ENCODE results near the gene MAP3K7. TPM values are rescaled to one million over a fixed set of nuclear protein-coding genes. Genes with fewer than 3 reads are reported as not detected.

MAP3K7 gene
- total RNA-seq, 1 experiment from 2014 or later = 27.8 TPM

GRCh38 chr6:90547991-90548390, 38.9 kb downstream of the MAP3K7 start:
- DNase-seq = no peak
- CTCF ChIA-PET = no interaction called here
- no TSS peak for BruUV-seq (replicated peaks)
- no peak overlapping the region for H3K27ac Mint-ChIP-seq (ENCODE audit: unreplicated experiment)
- H3K4me1 Mint-ChIP-seq (ENCODE audit: low read depth, unreplicated experiment) = no peaks in the 10 kb centered on the region
- H3K27me3 Mint-ChIP-seq (ENCODE audit: unreplicated experiment) = no peaks in the 10 kb centered on the region
- intact Hi-C loops (cut with micrococcal nuclease; ENCODE audit: unreplicated experiment) = no loop called here
- no peak overlapping the region for H3K4me3 Mint-ChIP-seq (ENCODE audit: low read depth, unreplicated experiment)
- H3K36me3 Mint-ChIP-seq (ENCODE audit: insufficient read depth, unreplicated experiment) = peaks cover 6% of the 10 kb centered on the region
- TF ChIP-seq, protein P1, sequence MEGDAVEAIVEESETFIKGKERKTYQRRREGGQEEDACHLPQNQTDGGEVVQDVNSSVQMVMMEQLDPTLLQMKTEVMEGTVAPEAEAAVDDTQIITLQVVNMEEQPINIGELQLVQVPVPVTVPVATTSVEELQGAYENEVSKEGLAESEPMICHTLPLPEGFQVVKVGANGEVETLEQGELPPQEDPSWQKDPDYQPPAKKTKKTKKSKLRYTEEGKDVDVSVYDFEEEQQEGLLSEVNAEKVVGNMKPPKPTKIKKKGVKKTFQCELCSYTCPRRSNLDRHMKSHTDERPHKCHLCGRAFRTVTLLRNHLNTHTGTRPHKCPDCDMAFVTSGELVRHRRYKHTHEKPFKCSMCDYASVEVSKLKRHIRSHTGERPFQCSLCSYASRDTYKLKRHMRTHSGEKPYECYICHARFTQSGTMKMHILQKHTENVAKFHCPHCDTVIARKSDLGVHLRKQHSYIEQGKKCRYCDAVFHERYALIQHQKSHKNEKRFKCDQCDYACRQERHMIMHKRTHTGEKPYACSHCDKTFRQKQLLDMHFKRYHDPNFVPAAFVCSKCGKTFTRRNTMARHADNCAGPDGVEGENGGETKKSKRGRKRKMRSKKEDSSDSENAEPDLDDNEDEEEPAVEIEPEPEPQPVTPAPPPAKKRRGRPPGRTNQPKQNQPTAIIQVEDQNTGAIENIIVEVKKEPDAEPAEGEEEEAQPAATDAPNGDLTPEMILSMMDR (IDR thresholded peaks at IDR 0.05; ENCODE audit: unreplicated experiment) = no peak
- no peaks in the 10 kb centered on the region for H3K9me3 Mint-ChIP-seq (ENCODE audit: low read depth, unreplicated experiment)

DNA sequence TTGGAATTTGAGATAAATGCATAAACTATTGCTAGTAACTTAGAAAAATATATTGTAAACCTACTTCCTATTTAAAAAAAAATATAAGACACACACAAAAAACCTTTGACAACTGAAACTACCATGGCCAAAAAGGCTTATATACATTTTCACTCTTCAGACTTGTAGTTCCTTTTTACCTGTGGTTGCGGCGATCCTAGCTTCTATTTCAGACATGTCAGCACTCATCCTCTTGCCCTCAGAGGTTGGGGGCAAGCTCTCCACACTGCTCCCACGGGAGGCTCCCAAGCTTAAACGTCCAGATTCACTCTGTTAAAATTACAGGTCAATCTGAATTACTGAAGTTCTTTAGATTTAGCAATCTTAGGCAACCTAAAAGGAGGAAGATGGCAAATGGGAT, 39.8 kb downstream of the MAP3K7 start:
- Mint-ChIP-seq H3K27me3 (ENCODE audit: unreplicated experiment) (no peaks in the 10 kb centered on the region), H3K4me3 (ENCODE audit: low read depth, unreplicated experiment) (no peak overlapping the region), H3K27ac (ENCODE audit: unreplicated experiment) (no peak overlapping the region), H3K9me3 (ENCODE audit: low read depth, unreplicated experiment) (no peaks in the 10 kb centered on the region), H3K36me3 (ENCODE audit: insufficient read depth, unreplicated experiment) (peaks cover 6% of the 10 kb centered on the region), H3K4me1 (ENCODE audit: low read depth, unreplicated experiment) (no peaks in the 10 kb centered on the region)
- intact Hi-C loops (cut with micrococcal nuclease; ENCODE audit: unreplicated experiment) = no loop called here
- no peak for DNase-seq
- no TSS peak for BruUV-seq (replicated peaks)
- TF ChIP-seq, protein P1 (IDR thresholded peaks at IDR 0.05; ENCODE audit: unreplicated experiment) = no peak
- CTCF ChIA-PET = no interaction called here

DNA sequence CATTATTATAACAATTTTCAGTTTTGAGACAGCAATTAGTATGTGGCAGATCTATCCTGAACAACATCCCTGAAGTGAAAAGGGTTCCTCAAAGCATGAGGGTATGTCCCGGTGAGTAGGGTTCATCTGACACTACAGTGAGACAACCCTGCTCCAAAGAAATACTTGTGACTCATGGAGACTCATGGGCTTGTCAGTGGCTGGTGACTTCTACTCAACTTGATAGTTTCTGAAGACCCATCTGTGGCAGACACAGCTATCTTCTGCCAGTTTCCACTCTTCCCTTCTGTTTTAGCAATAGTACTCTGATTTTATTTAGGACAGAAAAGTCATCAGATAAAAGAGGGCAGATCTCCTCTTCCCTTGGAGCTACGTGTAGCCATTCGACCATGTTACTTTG, 41.4 kb downstream of the MAP3K7 start:
- no TSS peak for BruUV-seq (replicated peaks)
- no peak overlapping the region for H3K4me3 Mint-ChIP-seq (ENCODE audit: low read depth, unreplicated experiment)
- H3K9me3 Mint-ChIP-seq (ENCODE audit: low read depth, unreplicated experiment) = no peaks in the 10 kb centered on the region
- no peaks in the 10 kb centered on the region for H3K4me1 Mint-ChIP-seq (ENCODE audit: low read depth, unreplicated experiment)
- no peaks in the 10 kb centered on the region for H3K27me3 Mint-ChIP-seq (ENCODE audit: unreplicated experiment)
- no peak for DNase-seq
- H3K36me3 Mint-ChIP-seq (ENCODE audit: insufficient read depth, unreplicated experiment) = peaks cover 6% of the 10 kb centered on the region
- H3K27ac Mint-ChIP-seq (ENCODE audit: unreplicated experiment) = no peak overlapping the region
- CTCF ChIA-PET = no interaction called here
- TF ChIP-seq, protein P1 (IDR thresholded peaks at IDR 0.05; ENCODE audit: unreplicated experiment) = no peak
- intact Hi-C loops (cut with micrococcal nuclease; ENCODE audit: unreplicated experiment) = no loop called here

DNA sequence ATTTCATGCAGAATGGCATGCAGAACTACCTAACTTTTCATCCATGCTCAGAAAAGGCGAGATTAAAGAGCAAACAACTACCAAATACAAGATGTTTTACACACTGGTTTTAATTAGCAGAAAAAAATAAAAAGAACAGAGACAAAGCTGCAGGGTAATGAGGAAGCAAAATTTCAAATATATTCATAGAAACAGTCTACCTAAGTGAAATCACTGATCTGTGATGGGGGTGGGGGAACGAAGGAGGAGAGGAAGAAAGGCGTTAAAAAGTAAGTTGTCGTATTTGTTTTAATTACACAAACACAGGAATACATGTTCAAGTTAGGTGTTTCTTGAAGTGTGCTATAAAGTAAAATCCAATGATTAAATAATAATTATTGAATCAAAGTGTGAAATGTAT, 42.1 kb downstream of the MAP3K7 start:
- no TSS peak for BruUV-seq (replicated peaks)
- Mint-ChIP-seq H3K9me3 (ENCODE audit: low read depth, unreplicated experiment) (no peaks in the 10 kb centered on the region), H3K27ac (ENCODE audit: unreplicated experiment) (no peak overlapping the region), H3K4me1 (ENCODE audit: low read depth, unreplicated experiment) (no peaks in the 10 kb centered on the region), H3K36me3 (ENCODE audit: insufficient read depth, unreplicated experiment) (peaks cover 6% of the 10 kb centered on the region), H3K27me3 (ENCODE audit: unreplicated experiment) (no peaks in the 10 kb centered on the region), H3K4me3 (ENCODE audit: low read depth, unreplicated experiment) (no peak overlapping the region)
- intact Hi-C loops (cut with micrococcal nuclease; ENCODE audit: unreplicated experiment) = no loop called here
- CTCF ChIA-PET = no interaction called here
- TF ChIP-seq, protein P1 (IDR thresholded peaks at IDR 0.05; ENCODE audit: unreplicated experiment) = no peak
- DNase-seq = no peak

GRCh38 chr6:90544081-90544480, 42.8 kb downstream of the MAP3K7 start:
- Mint-ChIP-seq H3K4me3 (ENCODE audit: low read depth, unreplicated experiment) (no peak overlapping the region), H3K27ac (ENCODE audit: unreplicated experiment) (no peak overlapping the region), H3K9me3 (ENCODE audit: low read depth, unreplicated experiment) (no peaks in the 10 kb centered on the region), H3K36me3 (ENCODE audit: insufficient read depth, unreplicated experiment) (peaks cover 4% of the 10 kb centered on the region), H3K27me3 (ENCODE audit: unreplicated experiment) (no peaks in the 10 kb centered on the region), H3K4me1 (ENCODE audit: low read depth, unreplicated experiment) (no peaks in the 10 kb centered on the region)
- TF ChIP-seq, protein P1 (IDR thresholded peaks at IDR 0.05; ENCODE audit: unreplicated experiment) = no peak
- BruUV-seq (replicated peaks) = no TSS peak
- intact Hi-C loops (cut with micrococcal nuclease; ENCODE audit: unreplicated experiment) = no loop called here
- no peak for DNase-seq
- CTCF ChIA-PET = no interaction called here
